NT2/D1 (cell line): ENCODE measurements around the gene ATCAY.

Source experiments
- YY1 ChIP-seq: IDR thresholded peaks from 2 replicates; pipeline ENCODE4 v1.6.1; 2011; ENCODE audit not compliant: insufficient read length, insufficient read depth
- ZNF274 ChIP-seq: IDR thresholded peaks from 2 replicates; pipeline ENCODE4 v1.6.1; 2011; ENCODE audit warnings: mild to moderate bottlenecking, low read depth, low read length

DNA sequence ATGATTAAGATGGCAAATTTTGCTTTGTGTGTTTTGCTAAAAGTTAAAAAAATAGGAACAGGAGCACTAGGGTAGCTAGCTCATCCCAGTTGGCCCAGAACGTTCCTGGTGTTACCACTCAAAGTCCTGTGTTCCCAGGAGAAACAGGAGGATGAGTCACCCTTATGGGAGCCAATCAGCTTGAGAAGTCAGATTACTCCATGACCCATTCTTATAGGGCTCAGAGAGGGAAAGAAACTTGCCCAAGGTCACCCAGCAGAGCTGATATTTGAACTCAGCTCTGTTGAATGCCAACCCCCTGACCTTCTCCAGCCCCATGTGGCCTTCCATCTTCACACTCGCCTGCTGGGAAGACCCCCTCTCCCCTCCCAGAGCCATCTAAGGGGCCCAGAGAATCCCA is 65.4 kb downstream of the ATCAY start:
- no peak for TF ChIP-seq ZNF274
- no peak for TF ChIP-seq YY1
